ENCODE results near the gene FDXACB1. TPM values are rescaled to one million over a fixed set of nuclear protein-coding genes. Genes with fewer than 3 reads are reported as not detected.
A peak's percentile ranks its signal among the peaks of the same experiment; 100 is the strongest.
"Not testable (repeated sequence)": the region's sequence is repeated elsewhere in the genome, so short reads cannot be mapped to it uniquely, and the experiment has no call there.

The FDXACB1 gene
- total RNA-seq, 1 donor from 2014 or later: 1.6 TPM

DNA sequence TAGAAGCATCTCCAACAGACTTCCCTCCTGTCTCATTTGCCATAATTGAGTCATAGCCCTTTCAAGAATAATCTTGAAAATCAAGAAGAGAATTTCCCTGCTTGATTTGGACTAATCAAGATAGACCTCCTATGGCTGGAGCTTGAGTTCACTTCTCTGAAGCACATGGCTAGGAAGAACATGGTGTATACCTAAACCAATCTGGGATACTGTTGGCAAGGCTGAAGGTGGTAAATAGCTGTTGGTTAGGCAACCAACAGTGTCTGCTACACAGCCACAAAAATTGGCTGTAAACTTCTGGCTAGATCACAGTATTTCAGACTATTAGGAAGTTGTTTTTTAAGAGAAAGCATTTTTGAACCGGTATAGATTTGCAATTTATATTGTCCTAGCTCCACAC, 27.7 kb upstream of the FDXACB1 start:
- TF ChIP-seq, protein P1, sequence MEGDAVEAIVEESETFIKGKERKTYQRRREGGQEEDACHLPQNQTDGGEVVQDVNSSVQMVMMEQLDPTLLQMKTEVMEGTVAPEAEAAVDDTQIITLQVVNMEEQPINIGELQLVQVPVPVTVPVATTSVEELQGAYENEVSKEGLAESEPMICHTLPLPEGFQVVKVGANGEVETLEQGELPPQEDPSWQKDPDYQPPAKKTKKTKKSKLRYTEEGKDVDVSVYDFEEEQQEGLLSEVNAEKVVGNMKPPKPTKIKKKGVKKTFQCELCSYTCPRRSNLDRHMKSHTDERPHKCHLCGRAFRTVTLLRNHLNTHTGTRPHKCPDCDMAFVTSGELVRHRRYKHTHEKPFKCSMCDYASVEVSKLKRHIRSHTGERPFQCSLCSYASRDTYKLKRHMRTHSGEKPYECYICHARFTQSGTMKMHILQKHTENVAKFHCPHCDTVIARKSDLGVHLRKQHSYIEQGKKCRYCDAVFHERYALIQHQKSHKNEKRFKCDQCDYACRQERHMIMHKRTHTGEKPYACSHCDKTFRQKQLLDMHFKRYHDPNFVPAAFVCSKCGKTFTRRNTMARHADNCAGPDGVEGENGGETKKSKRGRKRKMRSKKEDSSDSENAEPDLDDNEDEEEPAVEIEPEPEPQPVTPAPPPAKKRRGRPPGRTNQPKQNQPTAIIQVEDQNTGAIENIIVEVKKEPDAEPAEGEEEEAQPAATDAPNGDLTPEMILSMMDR (IDR thresholded peaks at IDR 0.05): no peak
- no peak for DNase-seq (ENCODE audit: low spot score)
- H3K4me1 Mint-ChIP-seq (ENCODE audit: low read depth): peaks cover 65% of the 10 kb centered on the region
- no peak overlapping the region for H3K4me3 Mint-ChIP-seq (ENCODE audit: unreplicated experiment)
- peak overlapping the region; percentile 97 for H3K27ac Mint-ChIP-seq (ENCODE audit: unreplicated experiment)
- H3K36me3 Mint-ChIP-seq (ENCODE audit: low read depth): peaks cover 25% of the 10 kb centered on the region
- H3K27me3 Mint-ChIP-seq (ENCODE audit: low read depth): no peaks in the 10 kb centered on the region
- H3K9me3 Mint-ChIP-seq (ENCODE audit: low read depth): peaks cover 3% of the 10 kb centered on the region

DNA sequence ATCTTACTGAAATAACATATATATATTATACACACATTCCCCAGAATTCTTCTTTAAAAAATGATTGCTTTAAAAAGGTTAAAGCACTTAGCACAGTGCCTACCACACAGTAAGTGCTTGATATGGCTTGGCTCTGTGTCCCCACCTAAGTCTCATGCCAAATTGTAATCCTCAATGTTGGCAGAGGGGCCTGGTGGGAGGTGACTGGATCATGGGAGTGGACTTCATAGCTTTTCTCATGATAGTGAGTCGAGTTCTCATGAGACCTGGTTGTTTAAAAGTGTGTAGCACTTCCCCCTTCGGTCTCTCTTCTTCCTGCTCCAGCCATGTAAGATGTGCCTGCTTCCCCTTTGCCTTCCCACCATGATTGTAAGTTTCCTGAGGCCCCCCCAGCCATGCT, 26.4 kb upstream of the FDXACB1 start:
- no peak overlapping the region for H3K4me3 Mint-ChIP-seq (ENCODE audit: unreplicated experiment)
- peaks cover 16% of the 10 kb centered on the region for H3K36me3 Mint-ChIP-seq (ENCODE audit: low read depth)
- DNase-seq (ENCODE audit: low spot score): no peak
- TF ChIP-seq, protein P1 (IDR thresholded peaks at IDR 0.05): no peak
- H3K4me1 Mint-ChIP-seq (ENCODE audit: low read depth): peaks cover 52% of the 10 kb centered on the region
- peaks cover 3% of the 10 kb centered on the region for H3K9me3 Mint-ChIP-seq (ENCODE audit: low read depth)
- H3K27me3 Mint-ChIP-seq (ENCODE audit: low read depth): no peaks in the 10 kb centered on the region
- H3K27ac Mint-ChIP-seq (ENCODE audit: unreplicated experiment): peak overlapping the region; percentile 97

- Mint-ChIP-seq H3K36me3 (ENCODE audit: low read depth) (no peaks in the 10 kb centered on the region), H3K27ac (ENCODE audit: unreplicated experiment) (no peak overlapping the region), H3K4me1 (ENCODE audit: low read depth) (no peaks in the 10 kb centered on the region), H3K9me3 (ENCODE audit: low read depth) (peaks cover 3% of the 10 kb centered on the region), H3K27me3 (ENCODE audit: low read depth) (no peaks in the 10 kb centered on the region), H3K4me3 (ENCODE audit: unreplicated experiment) (no peak overlapping the region)
- TF ChIP-seq, protein P1 (IDR thresholded peaks at IDR 0.05): no peak
- no peak for DNase-seq (ENCODE audit: low spot score)
Observed at GRCh38 chr11:111886844-111887243, 7.9 kb upstream of the FDXACB1 start.

DNA sequence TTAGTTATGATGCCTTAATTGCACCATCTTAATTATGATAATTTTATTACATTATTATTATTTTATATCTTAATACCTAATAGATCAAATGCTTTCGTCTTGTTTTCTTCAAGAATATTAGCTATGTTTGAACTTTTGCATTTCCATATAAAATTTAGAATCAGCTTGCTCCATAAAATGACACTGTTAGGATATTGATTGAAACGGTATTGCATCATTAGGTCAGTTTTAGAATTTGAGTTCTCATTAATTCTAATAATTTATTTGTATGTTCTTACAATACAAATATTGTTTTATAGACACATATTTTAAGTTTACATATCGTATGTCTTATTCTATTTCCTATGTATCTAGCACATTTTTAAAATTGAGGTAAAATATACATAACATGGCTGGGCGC, 7.1 kb upstream of the FDXACB1 start:
- no peaks in the 10 kb centered on the region for H3K4me1 Mint-ChIP-seq (ENCODE audit: low read depth)
- no peak overlapping the region for H3K27ac Mint-ChIP-seq (ENCODE audit: unreplicated experiment)
- TF ChIP-seq, protein P1 (IDR thresholded peaks at IDR 0.05): no peak
- no peaks in the 10 kb centered on the region for H3K9me3 Mint-ChIP-seq (ENCODE audit: low read depth)
- H3K4me3 Mint-ChIP-seq (ENCODE audit: unreplicated experiment): no peak overlapping the region
- DNase-seq (ENCODE audit: low spot score): no peak
- no peaks in the 10 kb centered on the region for H3K27me3 Mint-ChIP-seq (ENCODE audit: low read depth)
- H3K36me3 Mint-ChIP-seq (ENCODE audit: low read depth): no peaks in the 10 kb centered on the region

GRCh38 chr11:111885053-111885452, 6.1 kb upstream of the FDXACB1 start:
- H3K27me3 Mint-ChIP-seq (ENCODE audit: low read depth); H3K9me3 Mint-ChIP-seq (ENCODE audit: low read depth); H3K36me3 Mint-ChIP-seq (ENCODE audit: low read depth); DNase-seq (ENCODE audit: low spot score); H3K4me1 Mint-ChIP-seq (ENCODE audit: low read depth); H3K27ac Mint-ChIP-seq (ENCODE audit: unreplicated experiment); H3K4me3 Mint-ChIP-seq (ENCODE audit: unreplicated experiment): not testable (repeated sequence)

DNA sequence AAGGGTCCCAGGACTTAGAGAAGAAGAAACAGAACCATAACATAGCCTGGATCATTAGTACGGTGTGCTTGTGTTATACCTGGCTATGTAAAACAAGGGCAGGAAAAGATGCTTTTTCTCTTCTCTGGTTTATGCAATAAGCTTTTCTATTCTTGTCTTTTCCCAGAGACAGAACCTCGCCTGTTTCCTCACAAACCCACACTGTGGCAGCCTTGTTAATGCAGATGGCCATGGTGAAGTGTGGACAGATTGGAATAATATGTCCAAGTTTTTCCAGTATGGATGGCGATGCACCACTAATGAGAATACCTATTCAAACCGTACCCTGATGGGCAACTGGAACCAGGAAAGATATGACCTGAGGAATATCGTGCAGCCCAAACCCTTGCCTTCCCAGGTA, 3.2 kb upstream of the FDXACB1 start:
- TF ChIP-seq, protein P1 (IDR thresholded peaks at IDR 0.05): no peak
- Mint-ChIP-seq H3K9me3 (ENCODE audit: low read depth) (no peaks in the 10 kb centered on the region), H3K4me1 (ENCODE audit: low read depth) (peaks cover 11% of the 10 kb centered on the region), H3K27me3 (ENCODE audit: low read depth) (no peaks in the 10 kb centered on the region), H3K4me3 (ENCODE audit: unreplicated experiment) (no peak overlapping the region), H3K36me3 (ENCODE audit: low read depth) (no peaks in the 10 kb centered on the region), H3K27ac (ENCODE audit: unreplicated experiment) (no peak overlapping the region)
- no peak for DNase-seq (ENCODE audit: low spot score)
